GM23338 (cell line): ENCODE data around the gene C1orf210. TPM values are rescaled to one million over a fixed set of nuclear protein-coding genes. Genes with fewer than 3 reads are reported as not detected.
A peak's percentile ranks its signal among the peaks of the same experiment; 100 is the strongest.

Experiments used
- ATAC-seq: fragments of 200-7000 bp; cut with Tn5 transposase; 3 replicates; pipeline ENCODE4 v1.9.1; 2020
- DNase-seq: peaks from one replicate; pipeline ENCODE4 v3.0.0-alpha.2; 2015; ENCODE audit warnings: low spot score
- H2AFZ ChIP-seq: fragments of 200-600 bp; sonication (generic); 2 replicates; pipeline ENCODE4 v1.8.0; 2016; ENCODE audit warnings: antibody characterized with exemption, mild to moderate bottlenecking, moderate library complexity
- H3F3A ChIP-seq: fragments of 200-600 bp; sonication (generic); replicated peaks from 2 replicates; pipeline ENCODE4 v1.8.0; 2017; ENCODE audit warnings: antibody characterized with exemption, mixed run types, low read depth
- H3K27ac ChIP-seq: fragments of 200-600 bp; sonication (generic); 2 replicates; pipeline ENCODE4 v1.6.1; 2016; ENCODE audit warnings: low read depth
- H3K27me3 ChIP-seq: fragments of 200-600 bp; sonication (generic); 2 replicates; pipeline ENCODE4 v1.8.0; 2016; ENCODE audit warnings: mild to moderate bottlenecking, mixed run types, moderate library complexity; ENCODE audit not compliant: insufficient read depth
- H3K36me3 ChIP-seq: fragments of 200-600 bp; sonication (generic); 2 replicates; pipeline ENCODE4 v1.8.0; 2016; ENCODE audit warnings: mild to moderate bottlenecking; ENCODE audit not compliant: insufficient read depth
- H3K4me1 ChIP-seq: fragments of 200-600 bp; sonication (generic); 2 replicates; pipeline ENCODE4 v1.8.0; 2016; ENCODE audit warnings: mild to moderate bottlenecking, moderate library complexity; ENCODE audit not compliant: insufficient read depth
- H3K4me2 ChIP-seq: fragments of 200-600 bp; sonication (generic); 2 replicates; pipeline ENCODE4 v1.7.1; 2017; ENCODE audit warnings: mixed run types
- H3K4me3 ChIP-seq: fragments of 200-600 bp; sonication (generic); 2 replicates; pipeline ENCODE4 v1.6.1; 2016; ENCODE audit warnings: mixed run types
- H3K79me2 ChIP-seq: fragments of 200-600 bp; sonication (generic); replicated peaks from 2 replicates; pipeline ENCODE4 v1.8.0; 2017; ENCODE audit warnings: mild to moderate bottlenecking; ENCODE audit not compliant: insufficient read depth
- H3K9me2 ChIP-seq: fragments of 200-600 bp; sonication (generic); 2 replicates; pipeline ENCODE4 v1.8.0; 2017; ENCODE audit not compliant: insufficient read depth
- H4K20me1 ChIP-seq: fragments of 200-600 bp; sonication (generic); replicated peaks from 2 replicates; pipeline ENCODE4 v1.8.0; 2017; ENCODE audit warnings: mild to moderate bottlenecking; ENCODE audit not compliant: insufficient read depth
- H3K27ac Mint-ChIP-seq: 2 replicates; pipeline ENCODE4 v1.8.0; 2020; ENCODE audit warnings: inconsistent platforms, mild to moderate bottlenecking, moderate library complexity, mixed read lengths
- H3K27me3 Mint-ChIP-seq: 3 replicates; pipeline ENCODE4 v1.8.0; 2022; ENCODE audit warnings: low read depth, mild to moderate bottlenecking, moderate library complexity, mixed read lengths, inconsistent platforms; ENCODE audit not compliant: insufficient read depth, poor library complexity
- H3K36me3 Mint-ChIP-seq: 3 replicates; pipeline ENCODE4 v1.8.0; 2021; ENCODE audit warnings: low read depth, mild to moderate bottlenecking, inconsistent platforms, moderate library complexity, mixed read lengths
- H3K4me1 Mint-ChIP-seq: 3 replicates; pipeline ENCODE4 v1.8.0; 2020; ENCODE audit warnings: mild to moderate bottlenecking, inconsistent platforms, mixed read lengths
- H3K4me3 Mint-ChIP-seq: 3 replicates; pipeline ENCODE4 v1.8.0; 2021; ENCODE audit warnings: moderate library complexity, mild to moderate bottlenecking, inconsistent platforms, mixed read lengths
- H3K9me3 Mint-ChIP-seq: 3 replicates; pipeline ENCODE4 v1.8.0; 2020; ENCODE audit warnings: moderate library complexity, mild to moderate bottlenecking, inconsistent platforms, mixed read lengths
- EZH2 ChIP-seq: fragments of 200-600 bp; sonication (generic); IDR thresholded peaks from one replicate; pipeline ENCODE4 v1.8.0; 2017; ENCODE audit warnings: antibody characterized with exemption, mild to moderate bottlenecking, low read depth; ENCODE audit not compliant: unreplicated experiment
- EZH2phosphoT487 ChIP-seq: fragments of 200-600 bp; sonication (generic); IDR thresholded peaks from one replicate; pipeline ENCODE4 v1.8.1; 2018; ENCODE audit warnings: antibody characterized with exemption; ENCODE audit not compliant: unreplicated experiment
- JUNB ChIP-seq: IDR thresholded peaks from one replicate; pipeline ENCODE4 v1.6.1; 2016; ENCODE audit warnings: antibody characterized with exemption; ENCODE audit not compliant: unreplicated experiment
- NANOG ChIP-seq: IDR thresholded peaks from 2 replicates; pipeline ENCODE4 v1.6.1; 2016; ENCODE audit warnings: antibody characterized with exemption, borderline replicate concordance
- POLR2AphosphoS5 ChIP-seq: IDR thresholded peaks from 2 replicates; pipeline ENCODE4 v1.6.1; 2016; ENCODE audit warnings: antibody characterized with exemption, low read depth
- STAT1 ChIP-seq: IDR thresholded peaks from one replicate; pipeline ENCODE4 v1.6.1; 2016; ENCODE audit warnings: antibody characterized with exemption; ENCODE audit not compliant: unreplicated experiment
- ZNF331 ChIP-seq: fragments of 250-450 bp; sonication (Bioruptor Pico); IDR thresholded peaks from 2 replicates; pipeline ENCODE4 v1.5.0; 2020; ENCODE audit warnings: low read depth, mild to moderate bottlenecking, moderate library complexity
- ZNF462 ChIP-seq: fragments of 250-450 bp; sonication (Bioruptor Pico); IDR thresholded peaks from 2 replicates; pipeline ENCODE4 v1.5.0; 2020; ENCODE audit warnings: mild to moderate bottlenecking, moderate library complexity
- polyA plus RNA-seq: library from polyadenylated mRNA; unstranded; fragments of >200 nt; fragmentation: Nextera tagmentation; extraction: Ambion mirVana; gene quantifications from 2 replicates; pipeline ENCODE4 v1.2.1, GENCODE V29; 2016
- total RNA-seq: library from RNA; depleted of rRNA; stranded (reverse); fragments of >200 nt; shearing (Covaris generic); gene quantifications from 2 replicates; pipeline ENCODE4 v1.2.3, GENCODE V29; 2014

The C1orf210 gene
- total and polyA plus RNA-seq, 2 experiments from 2014 or later = 10.3 to 17.1 TPM

GRCh38 chr1:43318831-43319230 is 33.5 kb upstream of the C1orf210 start (continued):
- TF ChIP-seq ZNF462 (CRISPR knock-in tag) = no peak

- no peaks in the 10 kb centered on the region for H3K36me3 Mint-ChIP-seq
- H3K27me3 Mint-ChIP-seq = peaks cover 12% of the 10 kb centered on the region
- no peak overlapping the region for H3K4me3 ChIP-seq
- H3K9me2 ChIP-seq = no peaks in the 10 kb centered on the region
- no peaks in the 10 kb centered on the region for H3K4me1 ChIP-seq
- 0 out of 2 replicates have a peak overlapping the region, but pooled peaks have one; percentile 45 for H3K27ac Mint-ChIP-seq
- H3K27me3 ChIP-seq = no peaks in the 10 kb centered on the region
- H3F3A ChIP-seq = no peaks in the 10 kb centered on the region
- H3K9me3 Mint-ChIP-seq = no peaks in the 10 kb centered on the region
- H3K27ac ChIP-seq = no peak overlapping the region
- no peak for DNase-seq
- no peaks in the 10 kb centered on the region for H3K79me2 ChIP-seq
- peaks cover 7% of the 10 kb centered on the region; the same call in 2 of the 3 replicates for H3K4me1 Mint-ChIP-seq
- H3K4me2 ChIP-seq = no peak overlapping the region
- no peak overlapping the region for H3K4me3 Mint-ChIP-seq
- peak; percentile 62 for ATAC-seq
- H3K36me3 ChIP-seq = no peaks in the 10 kb centered on the region
- no peak overlapping the region for H2AFZ ChIP-seq
- H4K20me1 ChIP-seq = no peaks in the 10 kb centered on the region
- no peak for TF ChIP-seq JUNB
- no peak for TF ChIP-seq EZH2
- no peak for TF ChIP-seq POLR2AphosphoS5
- TF ChIP-seq EZH2phosphoT487 = no peak
- TF ChIP-seq ZNF462 (CRISPR knock-in tag) = no peak
- no peak for TF ChIP-seq NANOG
- no peak for TF ChIP-seq STAT1
- TF ChIP-seq ZNF331 (CRISPR knock-in tag) = no peak
Observed at GRCh38 chr1:43317817-43318471, 32.6 kb upstream of the C1orf210 start.
